Osteoblast (primary cell): Measurements from ENCODE around the gene MED13L. TPM values are rescaled to one million over a fixed set of nuclear protein-coding genes. Genes with fewer than 3 reads are reported as not detected.

Experiments used
- DNase-seq: peaks from one replicate; pipeline ENCODE4 v3.0.0; 2011; ENCODE audit warnings: low spot score, mixed read lengths; ENCODE audit not compliant: insufficient read length; ENCODE audit errors: missing footprints
- H2AFZ ChIP-seq: 2 replicates; pipeline ENCODE4 v1.6.0; 2011; ENCODE audit warnings: mild to moderate bottlenecking, low read length
- H3K27ac ChIP-seq: 2 replicates; pipeline ENCODE4 v1.5.1; 2011; ENCODE audit warnings: mild to moderate bottlenecking, low read depth, low read length, moderate library complexity
- H3K27me3 ChIP-seq: 2 replicates; pipeline ENCODE4 v1.6.0; 2012; ENCODE audit warnings: mild to moderate bottlenecking, control low read depth, inconsistent platforms, low read length, moderate library complexity; ENCODE audit not compliant: insufficient read depth
- H3K36me3 ChIP-seq: 2 replicates; pipeline ENCODE4 v1.5.1; 2011; ENCODE audit warnings: mild to moderate bottlenecking, low read length, control low read depth, moderate library complexity; ENCODE audit not compliant: insufficient read depth
- H3K4me1 ChIP-seq: 2 replicates; pipeline ENCODE4 v1.5.1; 2011; ENCODE audit warnings: mild to moderate bottlenecking, low read length, control low read depth, moderate library complexity; ENCODE audit not compliant: insufficient read depth
- H3K4me2 ChIP-seq: 2 replicates; pipeline ENCODE4 v1.6.0; 2011; ENCODE audit warnings: mild to moderate bottlenecking, low read length; ENCODE audit not compliant: insufficient read depth
- H3K4me3 ChIP-seq: fragments of 200-600 bp; sonication (generic); 3 replicates; pipeline ENCODE4 v1.5.1; 2012; ENCODE audit warnings: mild to moderate bottlenecking, low read length, inconsistent platforms; ENCODE audit not compliant: insufficient read depth
- H3K79me2 ChIP-seq: 2 replicates; pipeline ENCODE4 v1.6.0; 2012; ENCODE audit warnings: mild to moderate bottlenecking, low read length, control low read depth, inconsistent platforms; ENCODE audit not compliant: insufficient read depth
- H3K9me3 ChIP-seq: 2 replicates; pipeline ENCODE4 v1.5.1; 2011; ENCODE audit warnings: low read depth, low read length, control low read depth
- H4K20me1 ChIP-seq: 2 replicates; pipeline ENCODE4 v1.6.0; 2012; ENCODE audit warnings: mild to moderate bottlenecking, low read length, control low read depth; ENCODE audit not compliant: insufficient read depth
- total RNA-seq: library from RNA; depleted of rRNA; stranded (reverse); fragments of >200 nt; gene quantifications from 2 replicates; pipeline ENCODE4 v1.2.3, GENCODE V29; 2012
- TF ChIP-seq, protein P1 (sequence below): IDR thresholded peaks from 2 replicates; pipeline ENCODE4 v1.5.1; 2011; ENCODE audit warnings: mild to moderate bottlenecking, low read depth, low read length, moderate library complexity; ENCODE audit errors: extremely low read depth

MED13L gene
- total RNA-seq, 1 donor: 359 TPM

DNA sequence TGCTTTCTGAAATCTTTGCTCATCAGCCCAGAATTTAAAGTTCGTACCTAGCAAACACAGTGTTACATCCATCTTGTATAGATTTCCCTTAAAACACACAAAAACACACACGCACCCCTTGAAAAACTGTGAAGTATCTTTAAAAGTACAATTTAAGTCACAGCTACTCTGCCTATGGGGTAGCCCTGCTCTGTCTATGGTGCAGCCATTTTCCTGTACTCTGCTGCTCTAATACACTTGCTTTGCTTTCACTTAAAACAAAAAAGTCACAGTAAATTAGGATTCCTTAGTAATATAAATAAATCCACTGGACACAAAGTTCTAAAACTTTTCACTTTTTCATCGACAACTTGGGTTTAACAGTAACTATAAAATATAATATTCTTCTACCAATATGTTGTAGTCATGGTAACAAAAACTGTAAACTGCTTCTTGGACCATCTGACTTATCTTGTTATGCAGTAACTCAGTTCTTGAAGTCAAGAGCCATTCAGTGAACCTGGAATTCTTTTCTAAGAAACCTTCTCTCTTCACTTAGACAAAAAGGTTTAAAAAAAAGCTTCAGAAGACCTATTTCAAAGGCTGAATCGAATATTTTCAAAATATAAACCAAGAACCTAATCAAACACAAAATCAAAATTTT lies 63.5 kb downstream of the MED13L start:
- no peak for DNase-seq
- H3K4me3 ChIP-seq: no peak overlapping the region
- H4K20me1 ChIP-seq: peaks cover 66% of the 10 kb centered on the region

DNA sequence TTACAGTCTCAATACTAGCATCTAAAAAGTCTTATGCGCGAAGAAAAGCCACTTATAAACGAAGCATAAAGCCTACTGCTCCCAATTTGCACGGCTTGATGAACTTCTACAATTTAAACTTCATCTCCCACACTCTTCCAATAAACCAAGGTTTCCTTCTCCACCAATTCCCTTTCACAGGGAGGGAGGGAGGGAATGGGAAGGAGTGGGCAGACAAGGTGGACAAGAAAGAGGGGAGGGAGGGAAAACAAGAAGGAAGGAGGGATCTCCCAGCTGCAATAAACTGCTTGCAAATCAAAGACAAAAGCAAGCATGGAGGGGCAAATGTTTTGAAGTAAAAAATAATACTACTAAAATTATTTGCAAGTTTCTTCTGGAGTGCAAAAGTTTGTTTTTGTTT lies 64.5 kb downstream of the MED13L start:
- H3K79me2 ChIP-seq: peaks cover 97% of the 10 kb centered on the region

More for the DNA sequence above, 63.5 kb downstream of the MED13L start:
- no peaks in the 10 kb centered on the region for H3K27me3 ChIP-seq
- H3K27ac ChIP-seq: no peak overlapping the region
- H3K4me1 ChIP-seq: peaks cover 14% of the 10 kb centered on the region
- no peaks in the 10 kb centered on the region for H3K36me3 ChIP-seq
- TF ChIP-seq, protein P1, sequence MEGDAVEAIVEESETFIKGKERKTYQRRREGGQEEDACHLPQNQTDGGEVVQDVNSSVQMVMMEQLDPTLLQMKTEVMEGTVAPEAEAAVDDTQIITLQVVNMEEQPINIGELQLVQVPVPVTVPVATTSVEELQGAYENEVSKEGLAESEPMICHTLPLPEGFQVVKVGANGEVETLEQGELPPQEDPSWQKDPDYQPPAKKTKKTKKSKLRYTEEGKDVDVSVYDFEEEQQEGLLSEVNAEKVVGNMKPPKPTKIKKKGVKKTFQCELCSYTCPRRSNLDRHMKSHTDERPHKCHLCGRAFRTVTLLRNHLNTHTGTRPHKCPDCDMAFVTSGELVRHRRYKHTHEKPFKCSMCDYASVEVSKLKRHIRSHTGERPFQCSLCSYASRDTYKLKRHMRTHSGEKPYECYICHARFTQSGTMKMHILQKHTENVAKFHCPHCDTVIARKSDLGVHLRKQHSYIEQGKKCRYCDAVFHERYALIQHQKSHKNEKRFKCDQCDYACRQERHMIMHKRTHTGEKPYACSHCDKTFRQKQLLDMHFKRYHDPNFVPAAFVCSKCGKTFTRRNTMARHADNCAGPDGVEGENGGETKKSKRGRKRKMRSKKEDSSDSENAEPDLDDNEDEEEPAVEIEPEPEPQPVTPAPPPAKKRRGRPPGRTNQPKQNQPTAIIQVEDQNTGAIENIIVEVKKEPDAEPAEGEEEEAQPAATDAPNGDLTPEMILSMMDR: no peak
- H3K9me3 ChIP-seq: no peaks in the 10 kb centered on the region
- peaks cover 98% of the 10 kb centered on the region for H3K79me2 ChIP-seq
- H2AFZ ChIP-seq: no peak overlapping the region
- no peak overlapping the region for H3K4me2 ChIP-seq

DNA sequence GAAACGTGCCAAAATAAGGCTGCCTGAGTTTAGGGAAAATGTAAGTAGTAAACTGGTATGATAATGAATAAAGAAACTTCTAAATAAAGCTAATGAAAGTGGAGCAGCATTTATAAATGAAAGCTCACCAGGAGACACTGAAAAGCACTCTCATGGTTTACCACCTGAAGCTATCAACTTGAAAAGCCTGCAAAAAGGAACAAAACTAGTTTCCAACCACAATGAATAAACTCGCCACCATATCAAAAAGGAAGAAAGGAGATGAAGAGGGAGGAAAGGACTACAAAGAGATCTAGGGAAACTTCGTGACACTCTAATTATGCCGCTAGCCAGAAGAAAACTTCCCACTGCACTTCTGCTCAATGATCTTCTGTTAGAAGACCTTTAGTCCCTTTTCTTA lies 66.7 kb downstream of the MED13L start:
- peaks cover 95% of the 10 kb centered on the region for H3K79me2 ChIP-seq
- no peaks in the 10 kb centered on the region for H3K27me3 ChIP-seq
- H3K9me3 ChIP-seq: no peaks in the 10 kb centered on the region
- TF ChIP-seq, protein P1: no peak
- peaks cover 14% of the 10 kb centered on the region for H3K4me1 ChIP-seq
- H4K20me1 ChIP-seq: peaks cover 66% of the 10 kb centered on the region
- no peaks in the 10 kb centered on the region for H3K36me3 ChIP-seq
- no peak overlapping the region for H3K27ac ChIP-seq
- no peak overlapping the region for H3K4me2 ChIP-seq
- no peak overlapping the region for H2AFZ ChIP-seq
- H3K4me3 ChIP-seq: no peak overlapping the region
- DNase-seq: no peak

More for the DNA sequence above, 64.5 kb downstream of the MED13L start:
- Histone ChIP-seq H3K4me3 (no peak overlapping the region), H4K20me1 (peaks cover 68% of the 10 kb centered on the region), H3K4me1 (peaks cover 14% of the 10 kb centered on the region), H3K27me3 (no peaks in the 10 kb centered on the region), H3K36me3 (no peaks in the 10 kb centered on the region), H2AFZ (no peak overlapping the region), H3K27ac (no peak overlapping the region), H3K4me2 (no peak overlapping the region), H3K9me3 (no peaks in the 10 kb centered on the region)
- TF ChIP-seq, protein P1: no peak
- DNase-seq: no peak

DNA sequence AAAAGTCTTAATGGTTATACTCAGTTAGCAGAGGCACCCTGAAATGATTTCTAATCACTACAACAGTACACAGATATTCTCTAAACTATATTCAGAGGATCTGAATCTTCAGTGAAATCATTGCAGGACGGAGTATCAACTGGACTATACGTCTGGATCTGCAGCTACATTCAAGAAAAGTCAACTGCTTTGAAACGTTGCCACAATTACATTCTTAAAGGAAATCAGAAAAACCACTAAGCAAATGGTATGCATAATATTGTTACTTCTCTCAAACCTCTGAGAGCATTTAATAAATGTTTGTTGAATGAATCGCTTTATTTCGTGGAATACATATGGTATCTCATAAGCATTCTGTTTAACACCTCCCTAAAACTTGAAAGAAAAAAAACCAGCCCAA lies 67.4 kb downstream of the MED13L start:
- no peaks in the 10 kb centered on the region for H3K36me3 ChIP-seq
- no peak for DNase-seq
- no peaks in the 10 kb centered on the region for H3K9me3 ChIP-seq
- no peaks in the 10 kb centered on the region for H3K27me3 ChIP-seq
- peak overlapping the region; percentile 2 for H3K4me2 ChIP-seq
- no peak overlapping the region for H3K4me3 ChIP-seq
- H3K27ac ChIP-seq: no peak overlapping the region
- H4K20me1 ChIP-seq: peaks cover 66% of the 10 kb centered on the region
- no peak overlapping the region for H2AFZ ChIP-seq
- H3K79me2 ChIP-seq: peaks cover 94% of the 10 kb centered on the region
- peaks cover 14% of the 10 kb centered on the region for H3K4me1 ChIP-seq
- TF ChIP-seq, protein P1: no peak
